K562 (cell line): Measurements from ENCODE around the gene SAP25.

Experiments
- ZNF212 ChIP-seq: fragments of 450-650 bp; formaldehyde crosslinking; IDR thresholded peaks from 2 replicates; pipeline ENCODE4 v1.4.0; 2020; ENCODE audit warnings: mild to moderate bottlenecking
- TF ChIP-seq, protein P1 (sequence below): sonication (generic); formaldehyde crosslinking; IDR thresholded peaks from 2 replicates; pipeline ENCODE4 v1.9.0; 2022; ENCODE audit warnings: mild to moderate bottlenecking, missing genetic modification reagents

DNA sequence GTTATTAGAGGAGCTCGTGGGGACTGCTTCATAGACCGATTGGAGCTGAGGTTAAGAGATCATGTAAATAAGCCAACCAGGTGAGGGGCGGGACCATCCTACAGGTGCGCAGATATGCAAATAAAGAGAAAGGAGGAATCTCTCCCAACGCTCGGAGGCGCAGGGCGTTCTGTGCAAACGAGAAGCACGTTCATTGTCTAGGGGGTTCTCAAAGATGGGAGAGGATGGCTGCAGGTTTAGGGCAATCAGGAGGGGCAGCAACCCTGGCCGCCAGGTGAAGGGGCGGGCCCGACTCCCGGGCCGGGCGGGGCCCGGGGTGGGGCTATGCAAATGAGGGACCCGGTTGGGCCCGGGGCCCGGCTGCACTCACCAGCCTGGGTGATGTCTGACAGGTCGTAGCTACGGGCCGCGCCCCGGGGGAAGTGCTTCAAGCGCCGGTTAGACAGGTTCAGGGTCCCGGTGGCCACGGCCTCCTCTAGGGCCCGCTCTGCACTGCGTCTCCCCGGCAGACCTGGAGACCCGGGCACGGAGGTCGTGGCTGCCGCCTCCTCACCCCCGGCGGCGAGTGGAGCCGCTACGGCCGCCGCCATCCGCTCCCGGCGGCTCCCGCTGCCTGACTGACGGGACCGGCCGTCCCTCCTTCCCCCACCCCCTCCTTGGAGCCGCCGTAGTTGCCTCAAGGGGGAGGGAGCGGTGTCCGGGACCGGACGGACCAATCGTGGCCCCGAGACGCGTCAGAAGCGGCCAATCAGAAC, 12.0 kb upstream of the SAP25 start, which contains the start of gene LRCH4:
- no peak for TF ChIP-seq ZNF212 (CRISPR knock-in tag)
- TF ChIP-seq, protein P1, sequence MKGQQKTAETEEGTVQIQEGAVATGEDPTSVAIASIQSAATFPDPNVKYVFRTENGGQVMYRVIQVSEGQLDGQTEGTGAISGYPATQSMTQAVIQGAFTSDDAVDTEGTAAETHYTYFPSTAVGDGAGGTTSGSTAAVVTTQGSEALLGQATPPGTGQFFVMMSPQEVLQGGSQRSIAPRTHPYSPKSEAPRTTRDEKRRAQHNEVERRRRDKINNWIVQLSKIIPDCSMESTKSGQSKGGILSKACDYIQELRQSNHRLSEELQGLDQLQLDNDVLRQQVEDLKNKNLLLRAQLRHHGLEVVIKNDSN (CRISPR knock-in tag), result peak; percentile 67; the same call in 1 of the 2 replicates
